GM12874 (cell line): ENCODE measurements around the gene LRRK1.

Experiments used
- CTCF ChIP-seq: IDR thresholded peaks from 2 replicates; pipeline ENCODE4 v1.5.1; 2011; ENCODE audit warnings: low read depth, mild to moderate bottlenecking, control low read depth, low read length, moderate library complexity; ENCODE audit not compliant: insufficient read depth

LRRK1 gene

GRCh38 chr15:100900136-100900794, 18.9 kb upstream of the LRRK1 start:
- no peak for TF ChIP-seq CTCF

- TF ChIP-seq CTCF: no peak
These were observed 18.4 kb upstream of the LRRK1 start for GRCh38 chr15:100900795-100901169.

GRCh38 chr15:100901296-100901695, 17.9 kb upstream of the LRRK1 start:
- no peak for TF ChIP-seq CTCF

- TF ChIP-seq CTCF: no peak
These were observed 17.3 kb upstream of the LRRK1 start for GRCh38 chr15:100901702-100902435.

- TF ChIP-seq CTCF: no peak
These were observed 16.6 kb upstream of the LRRK1 start for GRCh38 chr15:100902436-100903167.

GRCh38 chr15:100903168-100903554, 16.0 kb upstream of the LRRK1 start:
- TF ChIP-seq CTCF: no peak

- no peak for TF ChIP-seq CTCF
These were observed 13.3 kb upstream of the LRRK1 start for GRCh38 chr15:100905850-100906249.
